Esophagus squamous epithelium (tissue), 4 donors: ENCODE data around the gene RESP18.

Source experiments
- POLR2A ChIP-seq, 4 donors: fragments of 450-650 bp; IDR thresholded peaks; one replicate each; pipeline ENCODE4 v1.6.1; 2017; ENCODE audit warnings: antibody characterized with exemption in 4 of 4, mild to moderate bottlenecking in 4 of 4, moderate library complexity in 3 of 4
- TF ChIP-seq, protein P1 (sequence below), 6 experiments: fragments of 450-650 bp in 4 of 6; fragments of 200-600 bp in 2 of 6; sonication (generic) in 2 of 6; IDR thresholded peaks; one replicate each; pipeline ENCODE4 v1.5.1; 2016 to 2019; ENCODE audit warnings: antibody characterized with exemption in 6 of 6, mild to moderate bottlenecking in 4 of 6, moderate library complexity in 4 of 6

DNA sequence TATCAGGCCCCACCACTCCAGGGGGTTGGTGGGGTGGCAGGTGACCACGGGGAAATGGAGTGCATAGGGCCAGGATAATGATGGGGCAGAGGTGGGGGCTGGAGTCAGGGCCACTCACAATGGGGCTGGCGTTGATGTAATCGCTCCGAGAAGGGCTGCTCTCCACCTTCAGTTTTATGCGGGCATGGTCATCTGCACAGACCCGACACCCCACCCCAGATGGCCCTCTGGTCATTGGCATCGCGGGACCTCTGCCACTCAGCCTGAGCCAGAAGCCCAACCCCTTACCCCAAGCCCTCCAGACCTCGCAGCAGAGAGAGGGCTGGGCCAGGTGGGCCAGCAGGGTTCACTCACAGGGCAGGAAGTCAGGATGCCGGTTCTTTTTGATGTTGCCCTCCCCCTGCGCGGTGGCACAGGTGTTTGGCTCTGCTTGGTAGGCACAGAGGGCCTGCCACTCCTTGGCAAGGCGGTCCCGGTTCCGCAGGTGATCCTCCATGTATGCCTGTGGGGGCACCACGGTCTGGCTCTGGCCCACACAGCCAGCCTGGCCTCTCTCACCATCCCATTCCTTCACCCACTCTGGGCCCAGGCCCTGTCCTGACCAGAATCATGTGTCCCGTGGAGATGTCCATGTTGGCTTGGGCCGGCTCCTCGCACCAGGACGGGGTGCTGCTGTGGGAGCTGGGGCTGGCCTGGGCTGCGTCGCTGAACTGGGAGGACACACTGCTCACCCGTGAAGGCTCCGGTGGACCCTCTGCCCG is 35.7 kb downstream of the RESP18 start:
- TF ChIP-seq POLR2A (IDR thresholded peaks at IDR 0.05), result no peak
- TF ChIP-seq, protein P1, sequence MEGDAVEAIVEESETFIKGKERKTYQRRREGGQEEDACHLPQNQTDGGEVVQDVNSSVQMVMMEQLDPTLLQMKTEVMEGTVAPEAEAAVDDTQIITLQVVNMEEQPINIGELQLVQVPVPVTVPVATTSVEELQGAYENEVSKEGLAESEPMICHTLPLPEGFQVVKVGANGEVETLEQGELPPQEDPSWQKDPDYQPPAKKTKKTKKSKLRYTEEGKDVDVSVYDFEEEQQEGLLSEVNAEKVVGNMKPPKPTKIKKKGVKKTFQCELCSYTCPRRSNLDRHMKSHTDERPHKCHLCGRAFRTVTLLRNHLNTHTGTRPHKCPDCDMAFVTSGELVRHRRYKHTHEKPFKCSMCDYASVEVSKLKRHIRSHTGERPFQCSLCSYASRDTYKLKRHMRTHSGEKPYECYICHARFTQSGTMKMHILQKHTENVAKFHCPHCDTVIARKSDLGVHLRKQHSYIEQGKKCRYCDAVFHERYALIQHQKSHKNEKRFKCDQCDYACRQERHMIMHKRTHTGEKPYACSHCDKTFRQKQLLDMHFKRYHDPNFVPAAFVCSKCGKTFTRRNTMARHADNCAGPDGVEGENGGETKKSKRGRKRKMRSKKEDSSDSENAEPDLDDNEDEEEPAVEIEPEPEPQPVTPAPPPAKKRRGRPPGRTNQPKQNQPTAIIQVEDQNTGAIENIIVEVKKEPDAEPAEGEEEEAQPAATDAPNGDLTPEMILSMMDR (IDR thresholded peaks at IDR 0.05), result no peak
